ENCODE data around the gene BTG2.

BTG2 gene

GRCh38 chr1:203326830-203327683, 21.7 kb downstream of the BTG2 start:
- peak; percentile 91 for DNase-seq (ENCODE audit: low spot score)
- no peak for TF ChIP-seq CTCF (IDR thresholded peaks at IDR 0.05; ENCODE audit: extremely low read depth, missing control alignments)

GRCh38 chr1:203327684-203328457, 22.6 kb downstream of the BTG2 start:
- peak; percentile 71 for DNase-seq (ENCODE audit: low spot score)
- peak; percentile 50 for TF ChIP-seq CTCF (IDR thresholded peaks at IDR 0.05; ENCODE audit: extremely low read depth, missing control alignments)

GRCh38 chr1:203328714-203329122, 23.4 kb downstream of the BTG2 start:
- no peak for TF ChIP-seq CTCF (IDR thresholded peaks at IDR 0.05; ENCODE audit: extremely low read depth, missing control alignments)

GRCh38 chr1:203331224-203331623, 25.9 kb downstream of the BTG2 start:
- no peak for DNase-seq (ENCODE audit: low spot score)

More at GRCh38 chr1:203328714-203329122, 23.4 kb downstream of the BTG2 start:
- DNase-seq (ENCODE audit: low spot score), result no peak

GRCh38 chr1:203335503-203335902, 30.2 kb downstream of the BTG2 start:
- no peak for DNase-seq (ENCODE audit: low spot score)
- TF ChIP-seq CTCF (IDR thresholded peaks at IDR 0.05; ENCODE audit: extremely low read depth, missing control alignments), result no peak

More at GRCh38 chr1:203331224-203331623, 25.9 kb downstream of the BTG2 start:
- TF ChIP-seq CTCF (IDR thresholded peaks at IDR 0.05; ENCODE audit: extremely low read depth, missing control alignments), result no peak

GRCh38 chr1:203336097-203336496, 30.8 kb downstream of the BTG2 start:
- no peak for TF ChIP-seq CTCF (IDR thresholded peaks at IDR 0.05; ENCODE audit: extremely low read depth, missing control alignments)
- DNase-seq (ENCODE audit: low spot score), result no peak

Data from GM20000 (cell line).